ENCODE results near the gene LENG9. TPM values are rescaled to one million over a fixed set of nuclear protein-coding genes. Genes with fewer than 3 reads are reported as not detected.
"Not testable (repeated sequence)": the region's sequence is repeated elsewhere in the genome, so short reads cannot be mapped to it uniquely, and the experiment has no call there.

Gene LENG9
- total RNA-seq, 1 donor, result 5.2 TPM

GRCh38 chr19:54493967-54494585 is 30.5 kb upstream of the LENG9 start:
- TF ChIP-seq CTCF (IDR thresholded peaks at IDR 0.05; ENCODE audit: insufficient read depth, low read depth, low read length), result no peak
- no peak for DNase-seq (ENCODE audit: low read depth)
- no peak overlapping the region for H3K4me3 ChIP-seq (ENCODE audit: low read depth, low read length)

GRCh38 chr19:54493056-54493455 is 29.5 kb upstream of the LENG9 start:
- not testable (repeated sequence) for H3K4me3 ChIP-seq (ENCODE audit: low read depth, low read length); DNase-seq (ENCODE audit: low read depth)

- no peak for TF ChIP-seq CTCF (IDR thresholded peaks at IDR 0.05; ENCODE audit: insufficient read depth, low read depth, low read length)
- DNase-seq (ENCODE audit: low read depth), result no peak
- no peak overlapping the region for H3K4me3 ChIP-seq (ENCODE audit: low read depth, low read length)
These were observed 29.0 kb upstream of the LENG9 start for GRCh38 chr19:54492568-54492967.

- TF ChIP-seq CTCF (IDR thresholded peaks at IDR 0.05; ENCODE audit: insufficient read depth, low read depth, low read length), result no peak
- DNase-seq (ENCODE audit: low read depth), result no peak
- H3K4me3 ChIP-seq (ENCODE audit: low read depth, low read length), result no peak overlapping the region
These were observed 26.2 kb upstream of the LENG9 start for GRCh38 chr19:54489766-54490165.

- H3K4me3 ChIP-seq (ENCODE audit: low read depth, low read length), result no peak overlapping the region
- no peak for DNase-seq (ENCODE audit: low read depth)
- TF ChIP-seq CTCF (IDR thresholded peaks at IDR 0.05; ENCODE audit: insufficient read depth, low read depth, low read length), result no peak
These were observed 25.8 kb upstream of the LENG9 start for GRCh38 chr19:54489341-54489740.

GRCh38 chr19:54485851-54486250 is 22.3 kb upstream of the LENG9 start:
- DNase-seq (ENCODE audit: low read depth), result no peak
- no peak for TF ChIP-seq CTCF (IDR thresholded peaks at IDR 0.05; ENCODE audit: insufficient read depth, low read depth, low read length)
- H3K4me3 ChIP-seq (ENCODE audit: low read depth, low read length), result no peak overlapping the region

GRCh38 chr19:54484451-54484850 is 20.9 kb upstream of the LENG9 start:
- no peak overlapping the region for H3K4me3 ChIP-seq (ENCODE audit: low read depth, low read length)
- no peak for TF ChIP-seq CTCF (IDR thresholded peaks at IDR 0.05; ENCODE audit: insufficient read depth, low read depth, low read length)
- DNase-seq (ENCODE audit: low read depth), result no peak
